ENCODE measurements around the gene FGFR4. TPM values are rescaled to one million over a fixed set of nuclear protein-coding genes. Genes with fewer than 3 reads are reported as not detected.

The FGFR4 gene
- total RNA-seq, 4 donors from 2014 or later = 0.13 to 8.0 (median 1.1) TPM

DNA sequence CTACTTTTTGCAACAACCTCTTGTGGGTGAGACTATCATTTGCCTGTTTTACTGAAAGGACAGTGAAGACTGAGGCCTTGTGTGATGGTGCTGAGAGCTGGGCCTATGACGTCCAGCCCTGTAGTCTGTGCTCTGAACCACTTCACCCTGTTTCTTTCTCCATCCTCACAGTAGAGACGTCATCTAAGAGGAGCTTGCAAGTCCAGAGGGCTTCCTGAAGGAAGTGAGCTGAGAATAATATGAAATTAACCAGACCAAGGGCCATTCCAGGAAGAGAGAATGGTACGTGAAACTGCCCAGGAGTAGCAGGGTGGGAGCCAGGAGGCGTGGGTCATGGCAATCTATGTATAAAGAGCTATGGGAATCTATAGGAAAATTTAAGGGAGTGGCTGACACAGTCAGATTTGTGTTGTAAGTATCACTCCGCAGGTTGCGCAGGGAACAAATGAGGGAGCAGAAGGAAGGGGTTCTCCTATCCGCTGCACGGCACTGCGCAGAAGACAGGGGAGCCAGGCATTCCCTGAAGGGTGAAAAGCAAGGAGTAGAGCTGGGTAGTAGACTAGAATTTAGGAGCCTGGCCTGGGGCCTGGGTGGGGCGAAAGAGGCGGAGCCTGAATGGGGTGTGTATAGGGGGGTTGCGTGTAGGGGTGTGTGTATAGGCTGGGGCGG is 596 bp upstream of the FGFR4 start:
- H3K4me3 ChIP-seq (ENCODE audit: low read depth, poor library complexity, severe bottlenecking) = no peak overlapping the region
- intact Hi-C loops (cut with DNase I; ENCODE audit: low total_unique reads) = no loop called here
- TF ChIP-seq POLR2A (IDR thresholded peaks at IDR 0.05) = no peak
- TF ChIP-seq, protein P1, sequence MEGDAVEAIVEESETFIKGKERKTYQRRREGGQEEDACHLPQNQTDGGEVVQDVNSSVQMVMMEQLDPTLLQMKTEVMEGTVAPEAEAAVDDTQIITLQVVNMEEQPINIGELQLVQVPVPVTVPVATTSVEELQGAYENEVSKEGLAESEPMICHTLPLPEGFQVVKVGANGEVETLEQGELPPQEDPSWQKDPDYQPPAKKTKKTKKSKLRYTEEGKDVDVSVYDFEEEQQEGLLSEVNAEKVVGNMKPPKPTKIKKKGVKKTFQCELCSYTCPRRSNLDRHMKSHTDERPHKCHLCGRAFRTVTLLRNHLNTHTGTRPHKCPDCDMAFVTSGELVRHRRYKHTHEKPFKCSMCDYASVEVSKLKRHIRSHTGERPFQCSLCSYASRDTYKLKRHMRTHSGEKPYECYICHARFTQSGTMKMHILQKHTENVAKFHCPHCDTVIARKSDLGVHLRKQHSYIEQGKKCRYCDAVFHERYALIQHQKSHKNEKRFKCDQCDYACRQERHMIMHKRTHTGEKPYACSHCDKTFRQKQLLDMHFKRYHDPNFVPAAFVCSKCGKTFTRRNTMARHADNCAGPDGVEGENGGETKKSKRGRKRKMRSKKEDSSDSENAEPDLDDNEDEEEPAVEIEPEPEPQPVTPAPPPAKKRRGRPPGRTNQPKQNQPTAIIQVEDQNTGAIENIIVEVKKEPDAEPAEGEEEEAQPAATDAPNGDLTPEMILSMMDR (IDR thresholded peaks at IDR 0.05) = no peak
- 39 to 43% methylated on average over 12 to 13 of the region's 13 CpGs for WGBS, 2 donors
- peak in 1 of 2 donors; percentile 43 for DNase-seq (ENCODE audit: low spot score in 2 of 2)

DNA sequence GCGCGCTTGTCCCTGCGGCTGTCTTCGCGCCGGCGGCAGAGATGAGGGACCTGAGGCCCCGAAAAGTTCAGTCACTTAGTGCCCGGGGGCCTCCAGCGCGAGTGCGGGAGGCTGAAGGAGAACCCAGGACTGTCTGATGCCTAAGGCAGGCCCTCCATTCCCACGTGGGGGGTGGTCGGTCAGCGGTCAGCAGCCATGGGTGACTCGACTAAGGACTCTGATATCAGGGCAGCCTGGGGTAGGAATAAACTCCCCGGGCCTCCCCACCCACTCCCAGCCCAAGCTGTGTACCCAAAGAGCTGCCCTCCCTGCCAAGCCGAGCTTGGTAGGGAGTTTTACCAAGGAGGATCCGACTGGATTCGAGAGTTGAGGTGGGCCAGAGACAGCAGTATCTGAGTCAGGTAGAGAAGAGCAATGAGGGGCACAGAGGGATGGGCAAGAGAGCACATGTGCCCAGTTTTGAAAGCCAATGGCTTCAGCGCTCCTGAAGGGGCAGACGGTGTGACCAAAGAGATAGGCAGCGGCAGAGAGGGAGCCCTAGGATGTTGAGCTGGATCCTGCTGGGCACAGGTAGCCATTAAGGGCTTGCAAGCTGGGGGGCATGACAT is 787 bp downstream of the FGFR4 start:
- TF ChIP-seq, protein P1 (IDR thresholded peaks at IDR 0.05) = no peak
- no peak for TF ChIP-seq POLR2A (IDR thresholded peaks at IDR 0.05)
- DNase-seq (ENCODE audit: low spot score in 2 of 2) = no peak

DNA sequence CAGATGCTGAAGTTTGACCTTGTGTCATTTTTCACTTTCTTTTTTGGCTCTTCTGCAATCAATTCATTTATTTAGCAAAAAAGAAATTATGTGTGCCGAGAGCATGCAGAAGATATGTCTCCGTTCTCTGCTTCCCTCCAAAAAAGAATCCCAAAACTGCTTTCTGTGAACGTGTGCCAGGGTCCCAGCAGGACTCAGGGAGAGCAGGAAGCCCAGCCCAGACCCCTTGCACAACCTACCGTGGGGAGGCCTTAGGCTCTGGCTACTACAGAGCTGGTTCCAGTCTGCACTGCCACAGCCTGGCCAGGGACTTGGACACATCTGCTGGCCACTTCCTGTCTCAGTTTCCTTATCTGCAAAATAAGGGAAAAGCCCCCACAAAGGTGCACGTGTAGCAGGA is 2.4 kb downstream of the FGFR4 start:
- intact Hi-C loops (cut with DNase I; ENCODE audit: low total_unique reads) = no loop called here
- TF ChIP-seq POLR2A (IDR thresholded peaks at IDR 0.05) = no peak
- TF ChIP-seq, protein P1 (IDR thresholded peaks at IDR 0.05) = no peak
- DNase-seq (ENCODE audit: low spot score in 2 of 2) = no peak
- WGBS, 2 donors = 54 to 61% methylated on average over 5 of the region's 5 CpGs
- H3K4me3 ChIP-seq (ENCODE audit: low read depth, poor library complexity, severe bottlenecking) = no peak overlapping the region

More for the DNA sequence above, 787 bp downstream of the FGFR4 start:
- intact Hi-C loops (cut with DNase I; ENCODE audit: low total_unique reads) = no loop called here
- H3K4me3 ChIP-seq (ENCODE audit: low read depth, poor library complexity, severe bottlenecking) = no peak overlapping the region
- WGBS, 2 donors = 23 to 44% methylated on average over 14 to 23 of the region's 23 CpGs

DNA sequence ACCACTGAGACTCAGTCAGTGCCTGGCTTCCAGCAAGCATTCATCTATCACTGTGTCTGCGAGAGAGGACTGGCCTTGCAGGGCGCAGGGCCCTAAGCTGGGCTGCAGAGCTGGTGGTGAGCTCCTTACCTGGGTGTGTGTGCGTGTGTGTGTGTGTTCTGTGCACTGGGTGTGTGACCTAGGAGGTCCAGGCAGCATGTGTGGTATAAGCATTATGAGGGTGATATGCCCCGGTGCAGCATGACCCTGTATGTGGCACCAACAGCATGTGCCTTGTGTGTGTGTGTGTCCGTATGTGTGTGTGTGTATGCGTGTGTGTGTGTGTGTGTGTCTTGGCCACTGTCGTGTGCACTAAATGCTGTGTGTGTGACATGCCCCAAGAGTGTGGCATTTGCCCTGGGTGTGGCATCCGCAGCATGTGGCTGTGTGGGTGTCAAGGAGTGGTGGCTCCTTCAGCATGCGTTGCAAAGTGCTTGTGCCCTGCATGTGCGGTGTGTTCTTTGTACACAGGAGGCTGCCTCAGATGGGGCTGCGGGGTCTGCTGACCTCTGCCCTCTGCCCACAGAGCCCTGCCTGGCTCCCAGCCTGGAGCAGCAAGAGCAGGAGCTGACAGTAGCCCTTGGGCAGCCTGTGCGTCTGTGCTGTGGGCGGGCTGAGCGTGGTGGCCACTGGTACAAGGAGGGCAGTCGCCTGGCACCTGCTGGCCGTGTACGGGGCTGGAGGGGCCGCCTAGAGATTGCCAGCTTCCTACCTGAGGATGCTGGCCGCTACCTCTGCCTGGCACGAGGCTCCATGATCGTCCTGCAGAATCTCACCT is 3.3 kb downstream of the FGFR4 start:
- H3K4me3 ChIP-seq (ENCODE audit: low read depth, poor library complexity, severe bottlenecking) = no peak overlapping the region
- WGBS, 2 donors = 79 to 81% methylated on average over 17 to 18 of the region's 21 CpGs
- intact Hi-C loops (cut with DNase I; ENCODE audit: low total_unique reads) = no loop called here

DNA sequence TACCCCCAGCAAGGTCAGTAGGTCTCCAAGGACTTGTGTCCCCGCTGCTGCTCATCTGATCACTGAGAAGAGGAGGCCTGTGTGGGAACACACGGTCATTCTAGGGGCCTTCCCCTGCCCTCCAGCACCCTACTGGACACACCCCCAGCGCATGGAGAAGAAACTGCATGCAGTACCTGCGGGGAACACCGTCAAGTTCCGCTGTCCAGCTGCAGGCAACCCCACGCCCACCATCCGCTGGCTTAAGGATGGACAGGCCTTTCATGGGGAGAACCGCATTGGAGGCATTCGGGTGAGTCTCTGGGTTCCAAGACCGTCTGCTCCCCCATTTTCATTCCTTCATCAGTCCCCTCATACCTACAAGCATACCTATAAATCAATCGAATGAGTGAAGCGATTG is 4.1 kb downstream of the FGFR4 start:
- no peak for DNase-seq (ENCODE audit: low spot score in 2 of 2)
- WGBS, 2 donors = 89 to 91% methylated on average over 12 to 13 of the region's 13 CpGs
- H3K4me3 ChIP-seq (ENCODE audit: low read depth, poor library complexity, severe bottlenecking) = no peak overlapping the region
- no peak for TF ChIP-seq POLR2A (IDR thresholded peaks at IDR 0.05)
- TF ChIP-seq, protein P1 (IDR thresholded peaks at IDR 0.05) = no peak
- intact Hi-C loops (cut with DNase I; ENCODE audit: low total_unique reads) = no loop called here

More for the DNA sequence above, 3.3 kb downstream of the FGFR4 start:
- no peak for DNase-seq (ENCODE audit: low spot score in 2 of 2)
- TF ChIP-seq POLR2A (IDR thresholded peaks at IDR 0.05) = no peak
- TF ChIP-seq, protein P1 (IDR thresholded peaks at IDR 0.05) = no peak

Measured in lower leg skin (tissue), 4 donors.